HCT116 (cell line): ENCODE measurements around the gene USP30.

ENCODE experiments used
- CTCF ChIP-seq, 3 experiments: fragments of 200-600 bp in 1 of 3; sonication (generic) in 1 of 3; IDR thresholded peaks in 2 of 3; conservative IDR thresholded peaks in 1 of 3; 2 replicates each; pipeline ENCODE4 v1.5.1; 2012 to 2017; ENCODE audit warnings: low read depth in 2 of 3, low read length in 2 of 3, antibody characterized with exemption in 1 of 3, borderline replicate concordance in 1 of 3, control low read depth in 1 of 3, mild to moderate bottlenecking in 1 of 3, mixed read lengths in 1 of 3, mixed run types in 1 of 3, moderate library complexity in 1 of 3; ENCODE audit not compliant: insufficient read depth in 1 of 3
- JUND ChIP-seq: IDR thresholded peaks from 2 replicates; pipeline ENCODE4 v1.6.1; 2012
- POLR2A ChIP-seq: IDR thresholded peaks from 2 replicates; pipeline ENCODE4 v1.7.0; 2011; ENCODE audit warnings: borderline replicate concordance; ENCODE audit not compliant: insufficient read depth, insufficient read length; ENCODE audit errors: extremely low read depth

GRCh38 chr12:109047081-109047805, 5.1 kb upstream of the USP30 start:
- TF ChIP-seq JUND = no peak
- no peak for TF ChIP-seq POLR2A
- no peak for TF ChIP-seq CTCF (IDR thresholded peaks at IDR 0.05 in 2 of 3, conservative IDR thresholded peaks at IDR 0.05 in 1 of 3; ENCODE audit: borderline replicate concordance in 1 of 3, insufficient read depth in 1 of 3, low read depth in 2 of 3, low read length in 2 of 3)
